ENCODE results near the gene SMOC2.

DNA sequence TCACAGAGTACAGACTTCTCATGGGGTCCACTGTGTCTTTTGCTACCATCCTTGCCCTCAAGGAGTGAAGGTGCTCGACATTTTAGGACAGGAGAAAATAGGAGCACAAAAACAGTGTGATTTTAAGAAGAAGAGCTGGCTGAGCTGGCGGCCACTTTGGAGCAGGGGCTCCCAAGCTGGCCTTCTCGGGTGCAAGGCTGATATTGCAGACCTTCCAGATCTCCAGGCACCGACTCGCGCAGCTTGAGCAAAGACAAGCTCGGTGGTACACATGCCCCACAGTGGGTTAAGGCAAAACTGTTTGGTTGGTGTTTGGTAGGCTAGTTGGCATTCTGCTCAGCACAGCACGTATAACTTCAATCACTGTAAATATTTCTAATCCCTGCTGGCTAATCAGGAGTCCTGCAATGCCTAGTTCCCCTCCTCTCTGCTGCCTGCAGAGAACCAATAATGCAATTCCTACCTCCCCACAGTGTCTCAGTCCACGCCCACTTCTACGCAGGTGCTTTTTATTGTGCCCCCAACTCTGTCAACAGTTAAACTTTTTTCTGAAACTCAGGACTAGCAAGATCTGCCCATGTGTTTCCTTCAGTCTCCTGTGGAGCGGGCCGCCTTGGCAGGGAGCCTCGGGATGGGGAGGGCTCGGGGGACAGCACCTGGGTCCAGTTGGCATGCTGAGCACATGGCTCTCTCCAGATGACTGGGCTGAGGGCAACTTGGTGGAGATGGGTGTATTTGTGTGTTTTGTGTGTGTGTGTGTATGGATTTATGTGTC is 12.7 kb upstream of the SMOC2 start:
- TF ChIP-seq FOXP2 (optimal IDR thresholded peaks at IDR 0.05; ENCODE audit: control extremely low read depth, extremely low read length, insufficient read depth) (no peak), POLR2AphosphoS5 (IDR thresholded peaks at IDR 0.05; ENCODE audit: borderline replicate concordance, low read depth, low read length) (no peak), EZH2 (IDR thresholded peaks at IDR 0.05) (no peak)
